Measurements from ENCODE around the gene SLC25A19.

- no peak for TF ChIP-seq POLR2AphosphoS5 (IDR thresholded peaks at IDR 0.05)
- TF ChIP-seq, protein P1, sequence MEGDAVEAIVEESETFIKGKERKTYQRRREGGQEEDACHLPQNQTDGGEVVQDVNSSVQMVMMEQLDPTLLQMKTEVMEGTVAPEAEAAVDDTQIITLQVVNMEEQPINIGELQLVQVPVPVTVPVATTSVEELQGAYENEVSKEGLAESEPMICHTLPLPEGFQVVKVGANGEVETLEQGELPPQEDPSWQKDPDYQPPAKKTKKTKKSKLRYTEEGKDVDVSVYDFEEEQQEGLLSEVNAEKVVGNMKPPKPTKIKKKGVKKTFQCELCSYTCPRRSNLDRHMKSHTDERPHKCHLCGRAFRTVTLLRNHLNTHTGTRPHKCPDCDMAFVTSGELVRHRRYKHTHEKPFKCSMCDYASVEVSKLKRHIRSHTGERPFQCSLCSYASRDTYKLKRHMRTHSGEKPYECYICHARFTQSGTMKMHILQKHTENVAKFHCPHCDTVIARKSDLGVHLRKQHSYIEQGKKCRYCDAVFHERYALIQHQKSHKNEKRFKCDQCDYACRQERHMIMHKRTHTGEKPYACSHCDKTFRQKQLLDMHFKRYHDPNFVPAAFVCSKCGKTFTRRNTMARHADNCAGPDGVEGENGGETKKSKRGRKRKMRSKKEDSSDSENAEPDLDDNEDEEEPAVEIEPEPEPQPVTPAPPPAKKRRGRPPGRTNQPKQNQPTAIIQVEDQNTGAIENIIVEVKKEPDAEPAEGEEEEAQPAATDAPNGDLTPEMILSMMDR (IDR thresholded peaks at IDR 0.05 in 8 of 11, conservative IDR thresholded peaks at IDR 0.05 in 3 of 11): no peak
These were observed 18.3 kb downstream of the SLC25A19 start, which contains the start of gene MIF4GD for GRCh38 chr17:75270966-75271232.

Data from spleen (tissue), 7 donors.